Neural cell (in vitro differentiated cells): ENCODE measurements around the gene TRPM1.

Source experiments
- EZH2 ChIP-seq: fragments of 200-600, 300-800 bp; shearing (Covaris generic), sonication (generic); IDR thresholded peaks from 2 replicates; pipeline ENCODE4 v1.6.1; 2014; ENCODE audit warnings: antibody characterized with exemption, low read length, borderline replicate concordance, mild to moderate bottlenecking; ENCODE audit not compliant: insufficient read depth, poor library complexity, severe bottlenecking
- MXI1 ChIP-seq: fragments of 450-650 bp; conservative IDR thresholded peaks from 2 replicates; pipeline ENCODE4 v1.6.1; 2014; ENCODE audit warnings: antibody characterized with exemption, mild to moderate bottlenecking; ENCODE audit not compliant: poor library complexity, severe bottlenecking
- POLR2AphosphoS5 ChIP-seq: IDR thresholded peaks from 2 replicates; pipeline ENCODE4 v1.6.1; 2012
- TF ChIP-seq, protein P1 (sequence below): fragments of 450-650 bp; IDR thresholded peaks from 2 replicates; pipeline ENCODE4 v1.5.1; 2014; ENCODE audit warnings: antibody characterized with exemption, mild to moderate bottlenecking, moderate library complexity; ENCODE audit not compliant: poor library complexity, severe bottlenecking

DNA sequence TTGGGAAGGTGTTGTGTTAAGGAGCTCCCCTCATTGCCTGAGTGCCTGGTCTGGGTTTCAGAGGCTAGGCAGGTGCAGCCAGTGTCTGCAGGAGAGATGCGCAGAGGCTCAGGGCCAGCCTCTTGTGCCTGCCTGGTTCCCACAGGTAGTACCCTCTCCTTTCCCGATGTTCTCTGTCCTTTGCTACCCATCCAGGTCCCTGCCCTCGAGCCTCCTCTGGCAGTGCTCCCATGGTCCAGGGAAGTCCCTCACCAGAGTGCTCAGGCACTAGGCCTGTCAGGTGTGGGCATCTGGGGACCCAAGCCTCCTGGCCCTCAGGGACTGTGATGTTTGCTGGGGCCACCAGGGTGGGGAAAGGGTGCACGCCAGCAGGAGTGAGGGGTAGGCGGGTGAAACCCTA lies 5.0 kb downstream of the TRPM1 start:
- TF ChIP-seq, protein P1, sequence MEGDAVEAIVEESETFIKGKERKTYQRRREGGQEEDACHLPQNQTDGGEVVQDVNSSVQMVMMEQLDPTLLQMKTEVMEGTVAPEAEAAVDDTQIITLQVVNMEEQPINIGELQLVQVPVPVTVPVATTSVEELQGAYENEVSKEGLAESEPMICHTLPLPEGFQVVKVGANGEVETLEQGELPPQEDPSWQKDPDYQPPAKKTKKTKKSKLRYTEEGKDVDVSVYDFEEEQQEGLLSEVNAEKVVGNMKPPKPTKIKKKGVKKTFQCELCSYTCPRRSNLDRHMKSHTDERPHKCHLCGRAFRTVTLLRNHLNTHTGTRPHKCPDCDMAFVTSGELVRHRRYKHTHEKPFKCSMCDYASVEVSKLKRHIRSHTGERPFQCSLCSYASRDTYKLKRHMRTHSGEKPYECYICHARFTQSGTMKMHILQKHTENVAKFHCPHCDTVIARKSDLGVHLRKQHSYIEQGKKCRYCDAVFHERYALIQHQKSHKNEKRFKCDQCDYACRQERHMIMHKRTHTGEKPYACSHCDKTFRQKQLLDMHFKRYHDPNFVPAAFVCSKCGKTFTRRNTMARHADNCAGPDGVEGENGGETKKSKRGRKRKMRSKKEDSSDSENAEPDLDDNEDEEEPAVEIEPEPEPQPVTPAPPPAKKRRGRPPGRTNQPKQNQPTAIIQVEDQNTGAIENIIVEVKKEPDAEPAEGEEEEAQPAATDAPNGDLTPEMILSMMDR, result no peak
- TF ChIP-seq POLR2AphosphoS5 (no peak), EZH2 (no peak), MXI1 (no peak)
